H1 (cell line): ENCODE measurements around the gene ROBO4. TPM values are rescaled to one million over a fixed set of nuclear protein-coding genes. Genes with fewer than 3 reads are reported as not detected.

Experiments
- CTCF ChIA-PET: fragments of 300-600 bp; sonication (Branson Sonifier 250); formaldehyde crosslinking; loops from one replicate; lab custom pipeline; 2021; ENCODE audit not compliant: partially characterized antibody; lab: Charles Lee
- POLR2A ChIA-PET: fragments of 300-600 bp; sonication (Branson Sonifier 250); formaldehyde crosslinking; loops from one replicate; lab custom pipeline; 2021; ENCODE audit warnings: inconsistent platforms; ENCODE audit not compliant: partially characterized antibody; lab: Charles Lee
- DNase-seq, 2 experiments: peaks; one replicate each; pipeline versions ENCODE4 v3.0.0 to v3.0.0-alpha.2; 2010 to 2022; ENCODE audit warnings: low spot score in 2 of 2, low read depth in 1 of 2, mixed read lengths in 1 of 2
- FAIRE-seq: peaks from 2 replicates; lab custom pipeline; 2011; peaks lifted over from hg19 to GRCh38; lab: Jason Lieb, UNC
- H2AFZ ChIP-seq: 2 replicates; pipeline ENCODE4 v1.8.1; 2012; ENCODE audit warnings: low read length, inconsistent platforms
- H2AK5ac ChIP-seq: 2 replicates; pipeline ENCODE4 v1.6.1; 2013; ENCODE audit warnings: low read depth, low read length
- H2BK120ac ChIP-seq: replicated peaks from 2 replicates; pipeline ENCODE3; 2013; ENCODE audit warnings: low read depth, low read length, inconsistent platforms
- H2BK12ac ChIP-seq: 2 replicates; pipeline ENCODE4 v1.6.1; 2013; ENCODE audit warnings: low read depth, low read length
- H2BK15ac ChIP-seq: 2 replicates; pipeline ENCODE4 v1.6.1; 2013; ENCODE audit warnings: low read length
- H2BK20ac ChIP-seq: 2 replicates; pipeline ENCODE4 v1.6.1; 2013; ENCODE audit warnings: low read length
- H2BK5ac ChIP-seq: 2 replicates; pipeline ENCODE4 v1.6.1; 2013; ENCODE audit warnings: low read depth, low read length
- H3K14ac ChIP-seq: 2 replicates; pipeline ENCODE4 v1.6.1; 2013; ENCODE audit warnings: inconsistent platforms; ENCODE audit not compliant: insufficient read length
- H3K18ac ChIP-seq: 2 replicates; pipeline ENCODE4 v1.6.1; 2013; ENCODE audit warnings: low read length; ENCODE audit errors: extremely low read depth
- H3K23ac ChIP-seq: 2 replicates; pipeline ENCODE4 v1.6.1; 2013; ENCODE audit warnings: inconsistent platforms; ENCODE audit not compliant: insufficient read length
- H3K23me2 ChIP-seq: 2 replicates; pipeline ENCODE4 v1.6.1; 2013; ENCODE audit warnings: low read depth, low read length
- H3K27ac ChIP-seq: 2 replicates; pipeline ENCODE4 v1.6.1; 2011; ENCODE audit warnings: low read depth, low read length, inconsistent platforms
- H3K27me3 ChIP-seq, 4 experiments: replicated peaks in 1 of 4; 1 replicate in 1 of 4; 2 replicates in 3 of 4; pipeline versions ENCODE4 v1.6.1 to v1.8.1; 2011 to 2013; ENCODE audit warnings: low read length in 3 of 4, mild to moderate bottlenecking in 3 of 4, inconsistent platforms in 2 of 4, mixed read lengths in 2 of 4, moderate library complexity in 1 of 4; ENCODE audit not compliant: control insufficient read depth in 3 of 4, insufficient read depth in 3 of 4; ENCODE audit errors: extremely low read depth in 1 of 4
- H3K36me3 ChIP-seq, 4 experiments: 2 replicates each; pipeline versions ENCODE4 v1.6.1 to v1.8.1; 2011 to 2013; ENCODE audit warnings: mild to moderate bottlenecking in 4 of 4, low read length in 3 of 4, moderate library complexity in 2 of 4, control low read depth in 1 of 4, inconsistent platforms in 1 of 4; ENCODE audit not compliant: insufficient read depth in 4 of 4, control insufficient read depth in 2 of 4
- H3K4ac ChIP-seq: replicated peaks from 2 replicates; pipeline ENCODE3; 2013; ENCODE audit warnings: low read length, low read depth, mixed read lengths, inconsistent platforms; ENCODE audit not compliant: insufficient read length
- H3K4me1 ChIP-seq, 4 experiments: replicated peaks in 1 of 4; 1 replicate in 1 of 4; 2 replicates in 3 of 4; pipeline versions ENCODE4 v1.6.1 to v1.8.1; 2011 to 2013; ENCODE audit warnings: low read length in 3 of 4, inconsistent platforms in 2 of 4, mixed read lengths in 1 of 4; ENCODE audit not compliant: insufficient read depth in 4 of 4, control insufficient read depth in 3 of 4
- H3K4me2 ChIP-seq, 2 experiments: 2 replicates each; pipeline versions ENCODE4 v1.6.1 to v1.8.1; 2011 to 2013; ENCODE audit warnings: low read depth in 2 of 2, low read length in 2 of 2, control low read depth in 1 of 2, inconsistent platforms in 1 of 2, mild to moderate bottlenecking in 1 of 2; ENCODE audit not compliant: insufficient read depth in 1 of 2
- H3K4me3 ChIP-seq, 4 experiments: fragments of 200-600, 300-600 bp in 1 of 4; sonication (generic), shearing (Covaris generic), sonication (Bioruptor Twin) in 1 of 4; 2 replicates each; pipeline versions ENCODE4 v1.5.1 to v1.8.1; 2011 to 2016; ENCODE audit warnings: low read length in 4 of 4, low read depth in 3 of 4, control low read depth in 2 of 4, inconsistent platforms in 2 of 4, mild to moderate bottlenecking in 2 of 4, mixed read lengths in 1 of 4, moderate library complexity in 1 of 4; ENCODE audit not compliant: insufficient read depth in 2 of 4; ENCODE audit errors: extremely low read depth in 1 of 4
- H3K56ac ChIP-seq: replicated peaks from 2 replicates; pipeline ENCODE3; 2013; ENCODE audit warnings: low read depth, mild to moderate bottlenecking, mixed read lengths, low read length, inconsistent platforms; ENCODE audit not compliant: insufficient read length
- H3K79me1 ChIP-seq: 2 replicates; pipeline ENCODE4 v1.6.1; 2013; ENCODE audit warnings: low read depth, low read length, control low read depth
- H3K79me2 ChIP-seq, 2 experiments: 2 replicates each; pipeline versions ENCODE4 v1.6.1 to v1.8.1; 2012 to 2013; ENCODE audit warnings: low read length in 2 of 2, mild to moderate bottlenecking in 2 of 2, inconsistent platforms in 1 of 2; ENCODE audit not compliant: insufficient read depth in 2 of 2, control insufficient read depth in 1 of 2
- H3K9ac ChIP-seq, 4 experiments: replicated peaks in 1 of 4; 1 replicate in 1 of 4; 2 replicates in 3 of 4; pipeline versions ENCODE4 v1.6.1 to v1.8.1; 2011 to 2013; ENCODE audit warnings: low read depth in 3 of 4, low read length in 3 of 4, control low read depth in 2 of 4, mild to moderate bottlenecking in 2 of 4, moderate library complexity in 2 of 4, inconsistent platforms in 1 of 4; ENCODE audit errors: extremely low read depth in 1 of 4
- H3K9me3 ChIP-seq, 2 experiments: 2 replicates each; pipeline versions ENCODE4 v1.6.1 to v1.8.1; 2012 to 2013; ENCODE audit warnings: mild to moderate bottlenecking in 2 of 2, moderate library complexity in 2 of 2, control low read depth in 1 of 2, inconsistent platforms in 1 of 2, low read depth in 1 of 2, low read length in 1 of 2, mixed read lengths in 1 of 2; ENCODE audit not compliant: insufficient read depth in 2 of 2
- H4K20me1 ChIP-seq, 2 experiments: replicated peaks in 1 of 2; 2 replicates each; pipeline versions ENCODE3 to v1.8.1; 2011 to 2013; ENCODE audit warnings: inconsistent platforms in 2 of 2, low read length in 2 of 2, mild to moderate bottlenecking in 1 of 2; ENCODE audit not compliant: insufficient read depth in 2 of 2, control insufficient read depth in 1 of 2
- H4K5ac ChIP-seq: 2 replicates; pipeline ENCODE4 v1.6.1; 2013; ENCODE audit warnings: low read length, low read depth, mixed read lengths, inconsistent platforms; ENCODE audit not compliant: insufficient read length
- H4K8ac ChIP-seq: 2 replicates; pipeline ENCODE4 v1.8.0; 2013; ENCODE audit warnings: mild to moderate bottlenecking, moderate library complexity, low read length, inconsistent platforms; ENCODE audit not compliant: insufficient read depth; ENCODE audit errors: extremely low read depth
- H4K91ac ChIP-seq: replicated peaks from 2 replicates; pipeline ENCODE3; 2013; ENCODE audit warnings: low read length, mixed read lengths, inconsistent platforms; ENCODE audit not compliant: insufficient read length
- CTBP2 ChIP-seq: IDR thresholded peaks from 2 replicates; pipeline ENCODE4 v1.7.0; 2011; ENCODE audit warnings: borderline replicate concordance, mild to moderate bottlenecking, moderate library complexity, mixed read lengths, low read length; ENCODE audit not compliant: insufficient read depth, insufficient read length
- NRF1 ChIP-seq: IDR thresholded peaks from 2 replicates; pipeline ENCODE4 v1.6.1; 2011; ENCODE audit warnings: mild to moderate bottlenecking, low read depth, low read length, improper control_type of control experiment
- SIX5 ChIP-seq: IDR thresholded peaks from 2 replicates; pipeline ENCODE4 v1.6.1; 2011; ENCODE audit warnings: mild to moderate bottlenecking, low read depth, low read length
- TEAD4 ChIP-seq: IDR thresholded peaks from 2 replicates; pipeline ENCODE4 v1.6.1; 2012; ENCODE audit warnings: low read depth, low read length, inconsistent platforms, mixed read lengths
- WGBS, 2 experiments: shearing (Covaris generic) in 1 of 2; methylation state at CpG; one replicate each; pipeline versions ENCODE4 v1.1.6 to v1.1.7; 2013 to 2015; ENCODE audit warnings: low lambda C conversion rate in 2 of 2, mixed read lengths in 2 of 2, inconsistent platforms in 1 of 2, low coverage in 1 of 2, missing lambda C conversion rate in 1 of 2; ENCODE audit not compliant: insufficient replicate concordance in 2 of 2, insufficient coverage in 1 of 2, insufficient read length in 1 of 2; ENCODE audit errors: extremely low coverage in 1 of 2, missing lambda C conversion rate in 1 of 2; 5-methylcytosine and 5-hydroxymethylcytosine counted together
- polyA plus RNA-seq, 7 experiments: library from polyadenylated mRNA; depleted of rRNA in 3 of 7; stranded (reverse) in 5 of 7; unstranded in 2 of 7; fragments of >200 nt in 5 of 7; fragments of 200-250 nt in 2 of 7; gene quantifications; 1 replicate in 5 of 7; 2 replicates in 1 of 7; 4 replicates in 1 of 7; pipeline versions ENCODE4 v1.2.1 to v1.2.3, GENCODE V29; 2011 to 2013; ENCODE audit warnings: missing spikeins in 2 of 7, mixed read lengths in 2 of 7
- total RNA-seq: library from RNA; stranded (reverse); fragmentation: NEBNext Ultra II Directional; extraction: Animal tissue kit (Norgen Biotek cat#: 25700); gene quantifications from 2 replicates; pipeline ENCODE4 v1.2.1, GENCODE V29; 2021

Gene ROBO4
- total and polyA plus RNA-seq, 2 of the 8 experiments (the other 6 are each of a cell fraction or from before 2014, with no cell fraction given), result 0.03 TPM; not detected in 1

GRCh38 chr11:124922831-124923230 is 25.2 kb upstream of the ROBO4 start:
- Histone ChIP-seq H3K4me3 (no peak overlapping the region), H3K27me3 (peaks cover 9 to 59% (median 44%) of the 10 kb centered on the region in 4 experiments), H3K56ac (no peak overlapping the region), H2AFZ (no peak overlapping the region), H3K9me3 (no peaks in the 10 kb centered on the region), H2BK20ac (no peak overlapping the region), H3K4me1 (peaks cover 0 to 4% (median 2%) of the 10 kb centered on the region in 4 experiments; a peak in 3 of 7 replicates), H4K20me1 (no peaks in the 10 kb centered on the region), H3K14ac (no peak overlapping the region), H4K5ac (no peak overlapping the region), H3K23ac (no peak overlapping the region), H2BK12ac (no peak overlapping the region), H3K4ac (no peak overlapping the region), H2BK120ac (no peak overlapping the region), H3K9ac (no peak overlapping the region), H3K4me2 (no peak overlapping the region)
- POLR2A ChIA-PET, result no interaction called here
- DNase-seq, result no peak
- 95% methylated on average over 4 of the region's 4 CpGs; no CpG with 5 or more reads in 1 of the 2 experiments for WGBS, 2 experiments
- TF ChIP-seq CTBP2, result no peak
- no peak for TF ChIP-seq NRF1
- no peak for TF ChIP-seq SIX5
- TF ChIP-seq TEAD4, result no peak
- TF ChIP-seq, all 59 proteins: peak for 0
- no peak overlapping the region for H2BK15ac ChIP-seq
- no peak for FAIRE-seq
- no peak overlapping the region for H4K8ac ChIP-seq
- no peaks in the 10 kb centered on the region for H3K79me2 ChIP-seq
- H3K27ac ChIP-seq, result no peak overlapping the region
- H2BK5ac ChIP-seq, result no peak overlapping the region
- no peak overlapping the region for H2AK5ac ChIP-seq
- no peak overlapping the region for H3K18ac ChIP-seq
- no peaks in the 10 kb centered on the region for H3K79me1 ChIP-seq
- no peak overlapping the region for H4K91ac ChIP-seq
- peaks cover 7% of the 10 kb centered on the region for H3K23me2 ChIP-seq
- H3K36me3 ChIP-seq, result no peaks in the 10 kb centered on the region
- CTCF ChIA-PET, result interaction anchor here (2.7 to 6.0 kb wide), 3 partner anchors 14 to 85 kb away, joined by 8 to 38 read pairs (median 16); partner anchors contain the start of gene HEPACAM
